HG02885 (cell line): ENCODE measurements around the gene NHSL1.

Experiments used
- ATAC-seq: cut with Tn5 transposase; IDR thresholded peaks from one replicate; pipeline ENCODE4 v1.9.1; 2021; ENCODE audit warnings: mild to moderate bottlenecking; ENCODE audit not compliant: unreplicated experiment, poor library complexity

The NHSL1 gene, protein sequence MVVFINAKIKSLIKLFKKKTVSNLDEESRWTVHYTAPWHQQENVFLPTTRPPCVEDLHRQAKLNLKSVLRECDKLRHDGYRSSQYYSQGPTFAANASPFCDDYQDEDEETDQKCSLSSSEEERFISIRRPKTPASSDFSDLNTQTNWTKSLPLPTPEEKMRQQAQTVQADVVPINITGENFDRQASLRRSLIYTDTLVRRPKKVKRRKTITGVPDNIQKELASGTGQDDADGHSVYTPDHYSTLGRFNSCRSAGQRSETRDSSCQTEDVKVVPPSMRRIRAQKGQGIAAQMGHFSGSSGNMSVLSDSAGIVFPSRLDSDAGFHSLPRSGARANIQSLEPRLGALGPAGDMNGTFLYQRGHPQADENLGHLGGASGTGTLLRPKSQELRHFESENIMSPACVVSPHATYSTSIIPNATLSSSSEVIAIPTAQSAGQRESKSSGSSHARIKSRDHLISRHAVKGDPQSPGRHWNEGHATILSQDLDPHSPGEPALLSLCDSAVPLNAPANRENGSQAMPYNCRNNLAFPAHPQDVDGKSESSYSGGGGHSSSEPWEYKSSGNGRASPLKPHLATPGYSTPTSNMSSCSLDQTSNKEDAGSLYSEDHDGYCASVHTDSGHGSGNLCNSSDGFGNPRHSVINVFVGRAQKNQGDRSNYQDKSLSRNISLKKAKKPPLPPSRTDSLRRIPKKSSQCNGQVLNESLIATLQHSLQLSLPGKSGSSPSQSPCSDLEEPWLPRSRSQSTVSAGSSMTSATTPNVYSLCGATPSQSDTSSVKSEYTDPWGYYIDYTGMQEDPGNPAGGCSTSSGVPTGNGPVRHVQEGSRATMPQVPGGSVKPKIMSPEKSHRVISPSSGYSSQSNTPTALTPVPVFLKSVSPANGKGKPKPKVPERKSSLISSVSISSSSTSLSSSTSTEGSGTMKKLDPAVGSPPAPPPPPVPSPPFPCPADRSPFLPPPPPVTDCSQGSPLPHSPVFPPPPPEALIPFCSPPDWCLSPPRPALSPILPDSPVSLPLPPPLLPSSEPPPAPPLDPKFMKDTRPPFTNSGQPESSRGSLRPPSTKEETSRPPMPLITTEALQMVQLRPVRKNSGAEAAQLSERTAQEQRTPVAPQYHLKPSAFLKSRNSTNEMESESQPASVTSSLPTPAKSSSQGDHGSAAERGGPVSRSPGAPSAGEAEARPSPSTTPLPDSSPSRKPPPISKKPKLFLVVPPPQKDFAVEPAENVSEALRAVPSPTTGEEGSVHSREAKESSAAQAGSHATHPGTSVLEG (N-terminal part only)

DNA sequence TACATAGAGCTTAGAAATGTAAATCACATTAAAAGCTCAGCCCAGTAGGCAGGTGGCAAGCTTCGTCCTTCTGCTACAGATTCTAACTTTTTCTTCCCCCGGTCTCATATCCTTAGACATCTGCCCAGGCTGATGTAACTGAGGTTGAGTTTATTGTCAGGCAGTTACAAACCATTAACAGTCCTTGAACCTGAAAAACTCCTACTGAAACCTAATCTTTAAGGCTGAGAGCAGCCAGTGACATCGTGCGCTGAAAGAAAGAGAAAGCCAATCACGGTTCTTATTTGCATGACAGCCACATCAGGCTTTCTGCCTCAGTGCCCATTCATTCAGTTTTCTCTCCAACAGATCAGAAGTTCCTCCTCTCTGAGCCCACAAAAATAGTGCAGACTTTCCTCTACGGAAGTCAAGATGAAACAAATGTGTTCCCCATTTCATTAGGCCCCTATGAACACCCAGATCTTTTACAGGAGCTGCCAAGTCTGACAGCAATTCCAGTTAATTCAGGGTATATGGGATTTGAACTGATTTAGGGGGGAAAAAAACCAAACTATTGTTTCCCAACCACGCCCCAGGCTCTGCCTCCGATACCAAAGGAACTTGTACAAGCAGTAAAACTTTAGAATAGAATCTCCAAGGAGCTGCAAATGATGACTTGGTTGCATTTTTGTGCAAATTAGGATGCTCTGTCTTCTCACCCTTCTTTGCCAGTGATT, at the start of gene NHSL1:
Gene NHSL1, minus strand, starts transcription at position 192 of the 716 bp plus-strand sequence. CDS start 204 bp downstream, outside the sequence.
- ATAC-seq: peak; percentile 98

DNA sequence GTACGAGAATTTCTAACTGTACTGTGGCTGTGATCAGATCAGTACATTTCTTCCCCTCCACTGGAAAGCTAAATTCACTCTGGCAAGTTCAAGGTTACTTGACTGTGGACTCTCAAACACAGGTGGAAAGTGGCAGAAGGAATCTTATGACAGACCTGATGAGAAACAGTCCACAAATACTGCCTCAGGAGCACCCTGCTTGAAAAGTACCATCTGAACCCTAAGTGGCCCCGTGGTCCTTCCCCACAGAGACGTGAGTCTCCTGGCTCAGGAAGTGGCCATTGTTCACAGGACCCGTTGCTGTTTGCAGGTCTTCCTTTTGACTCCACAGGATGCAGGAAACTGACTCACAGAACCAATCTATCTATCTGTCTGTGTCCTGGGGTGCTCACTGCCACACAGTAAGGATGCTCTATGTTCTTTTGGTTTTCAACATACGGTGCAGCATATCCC, 47.5 kb upstream of the NHSL1 start:
- ATAC-seq: no peak

DNA sequence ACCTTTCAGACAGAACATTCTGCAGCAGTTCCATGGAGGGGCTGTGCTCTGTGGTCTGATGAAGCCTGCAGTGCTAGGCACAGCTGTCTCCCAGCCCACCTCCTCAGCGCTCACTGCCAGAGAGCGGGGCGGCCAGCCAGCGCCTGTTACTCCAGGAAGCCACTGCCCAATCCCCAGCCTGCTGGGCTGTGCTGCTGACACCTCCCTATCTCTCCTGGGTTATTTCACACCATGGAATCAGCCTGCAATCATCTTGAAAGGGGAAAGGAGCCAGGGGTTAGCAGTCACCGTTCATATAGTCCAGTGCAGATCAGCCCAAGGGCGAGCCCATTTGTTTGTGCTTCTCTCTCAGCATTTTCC, 46.3 kb upstream of the NHSL1 start:
- no peak for ATAC-seq

DNA sequence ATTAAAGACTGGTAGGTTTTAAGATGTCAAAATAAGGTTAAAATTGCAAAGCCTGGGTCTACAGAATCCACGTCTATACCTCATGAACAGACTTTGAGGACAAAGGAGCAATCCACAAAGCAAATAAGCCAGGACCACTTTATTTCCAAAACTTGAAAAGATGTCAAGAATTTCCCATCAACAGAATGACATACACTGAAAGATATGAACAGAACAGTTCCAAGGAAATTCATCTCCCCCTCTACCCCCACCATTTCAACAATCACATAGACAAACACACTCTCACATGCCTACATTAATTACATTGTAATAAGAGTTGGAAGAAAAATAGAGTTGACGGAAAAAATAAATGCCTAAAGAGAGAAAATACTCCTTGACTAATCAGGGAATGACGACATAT, 45.2 kb upstream of the NHSL1 start:
- ATAC-seq: no peak

DNA sequence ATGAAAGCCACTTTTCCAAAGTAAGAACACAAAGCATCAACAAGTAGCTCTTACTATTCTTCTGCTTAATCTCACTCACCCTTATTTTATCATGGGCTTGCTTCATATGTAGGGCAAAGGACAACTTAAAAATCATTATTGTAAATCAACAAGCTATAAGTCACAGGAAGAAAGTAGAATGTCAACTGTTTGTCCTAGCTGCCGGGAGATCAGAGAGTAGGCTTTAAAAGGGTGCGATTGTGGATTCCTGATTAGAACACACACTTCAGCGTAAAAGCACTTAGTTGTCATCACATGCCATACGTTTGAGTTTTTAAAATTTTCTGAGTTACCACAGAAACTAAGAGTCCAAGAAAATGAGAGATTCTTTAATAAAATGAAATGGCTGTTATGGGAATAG, 44.4 kb upstream of the NHSL1 start:
- no peak for ATAC-seq

DNA sequence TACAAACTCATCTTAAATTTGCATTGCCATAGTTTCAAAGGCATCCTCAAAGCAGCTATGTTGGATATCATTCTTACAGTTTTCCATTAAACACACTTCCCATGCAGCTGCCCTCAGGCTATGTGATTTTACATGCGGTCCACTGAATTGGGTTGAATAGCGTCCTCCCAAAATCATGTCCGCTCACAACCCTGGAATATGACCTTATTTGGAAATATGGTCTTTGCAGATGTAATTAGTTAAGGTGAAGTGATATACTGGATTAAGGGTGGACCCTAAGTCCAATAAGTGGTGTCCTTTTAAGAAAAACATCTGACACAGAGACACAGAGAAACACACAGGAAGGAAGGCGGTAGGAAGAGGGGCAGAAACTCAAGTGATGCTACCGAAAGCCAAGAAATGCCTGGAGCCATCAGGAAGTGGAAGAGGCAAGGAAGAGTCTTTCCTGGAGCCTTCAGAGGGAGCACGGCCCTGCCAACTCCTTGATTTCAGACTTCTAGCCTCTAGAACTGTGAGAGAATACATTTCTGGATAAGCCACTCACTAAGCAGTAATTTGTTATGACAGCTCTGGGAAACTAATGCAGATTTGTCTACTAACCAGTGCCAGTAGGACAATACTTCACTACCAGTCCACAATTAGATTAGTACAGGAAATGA, 42.7 kb upstream of the NHSL1 start:
- ATAC-seq: no peak

DNA sequence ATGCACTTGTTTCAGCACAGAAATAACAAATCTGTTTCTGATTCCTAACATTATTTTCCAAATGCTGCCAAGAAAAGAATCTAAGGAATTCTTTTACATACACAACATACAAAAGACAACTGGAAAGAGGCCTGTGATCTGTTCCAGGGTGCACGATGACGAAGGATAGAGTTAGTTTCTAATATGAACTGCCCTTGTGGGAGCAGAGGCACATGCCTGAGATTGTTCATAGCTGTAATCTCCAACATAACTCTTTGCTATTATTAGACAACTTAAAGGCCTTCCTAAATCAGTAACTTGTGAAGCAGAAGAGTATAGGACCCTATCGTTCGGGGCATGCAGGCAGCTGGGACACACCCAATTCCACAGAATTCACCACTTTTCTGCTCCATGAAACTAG, 41.2 kb upstream of the NHSL1 start:
- ATAC-seq: no peak

DNA sequence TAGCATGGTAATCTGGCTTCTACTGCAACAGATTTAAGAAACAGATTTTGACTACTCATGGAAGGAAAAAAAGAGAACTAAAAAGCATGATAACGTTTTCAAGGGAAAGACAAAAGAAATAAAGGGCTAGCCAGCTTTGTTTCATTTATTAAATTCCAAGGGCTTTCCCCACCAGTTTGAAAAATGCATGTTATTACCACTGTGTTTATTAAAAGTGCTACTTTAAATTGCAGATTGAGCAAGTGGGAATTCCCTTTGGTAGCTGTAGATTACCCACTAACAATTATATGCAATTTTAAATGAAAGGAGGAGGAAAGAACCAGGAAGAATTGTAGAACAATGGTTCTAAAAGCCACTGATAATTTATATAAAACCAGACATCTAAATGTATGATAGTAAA, 40.6 kb upstream of the NHSL1 start:
- ATAC-seq: no peak

DNA sequence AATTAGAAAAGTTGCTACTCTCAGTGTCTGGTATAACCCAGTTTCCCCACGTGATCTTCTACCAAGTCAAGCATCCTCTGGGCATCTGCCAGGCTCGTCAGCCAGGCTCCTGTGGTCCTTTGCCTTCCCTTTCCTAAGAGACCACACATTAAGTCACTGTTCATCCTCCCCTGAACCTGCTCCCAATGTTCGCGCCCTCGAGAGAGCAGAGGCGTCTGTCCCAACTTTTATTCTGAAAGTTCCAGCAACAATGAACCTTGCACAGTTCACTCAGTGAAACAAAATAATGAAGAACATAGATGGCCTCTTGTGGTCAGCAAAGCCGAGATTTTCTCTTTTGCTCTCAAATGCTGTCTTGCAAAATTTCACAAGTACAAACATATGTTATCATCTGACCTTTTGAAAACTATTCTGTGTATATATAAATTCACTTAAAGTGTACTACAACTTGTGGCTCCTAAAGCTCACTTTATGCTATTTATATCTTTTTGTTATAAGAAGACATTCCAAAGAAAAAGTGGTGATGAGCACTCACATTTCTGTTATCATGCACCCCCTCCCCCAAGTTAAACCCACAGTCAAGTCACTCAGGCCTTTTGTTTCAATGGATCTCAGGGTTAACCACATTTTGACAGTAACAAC, 39.2 kb upstream of the NHSL1 start:
- ATAC-seq: no peak

DNA sequence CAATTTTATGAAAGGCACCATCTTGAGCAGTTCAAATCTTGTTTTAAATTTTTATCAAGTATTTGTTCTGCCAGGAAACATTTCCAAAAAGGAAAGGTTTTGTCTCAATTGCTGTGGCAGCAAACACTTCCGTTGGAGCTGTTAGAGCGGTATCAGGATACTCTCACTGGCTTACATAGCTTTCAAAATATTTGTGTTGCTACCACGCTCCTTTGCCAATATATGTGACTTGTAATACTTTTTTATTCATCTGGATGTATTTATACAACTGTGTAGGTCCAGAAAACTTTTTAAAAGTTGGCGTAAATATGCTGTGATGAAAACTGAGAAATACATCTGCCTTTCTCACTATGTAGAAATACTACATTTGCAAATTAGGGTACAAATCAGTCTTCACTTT, 37.8 kb upstream of the NHSL1 start:
- no peak for ATAC-seq

DNA sequence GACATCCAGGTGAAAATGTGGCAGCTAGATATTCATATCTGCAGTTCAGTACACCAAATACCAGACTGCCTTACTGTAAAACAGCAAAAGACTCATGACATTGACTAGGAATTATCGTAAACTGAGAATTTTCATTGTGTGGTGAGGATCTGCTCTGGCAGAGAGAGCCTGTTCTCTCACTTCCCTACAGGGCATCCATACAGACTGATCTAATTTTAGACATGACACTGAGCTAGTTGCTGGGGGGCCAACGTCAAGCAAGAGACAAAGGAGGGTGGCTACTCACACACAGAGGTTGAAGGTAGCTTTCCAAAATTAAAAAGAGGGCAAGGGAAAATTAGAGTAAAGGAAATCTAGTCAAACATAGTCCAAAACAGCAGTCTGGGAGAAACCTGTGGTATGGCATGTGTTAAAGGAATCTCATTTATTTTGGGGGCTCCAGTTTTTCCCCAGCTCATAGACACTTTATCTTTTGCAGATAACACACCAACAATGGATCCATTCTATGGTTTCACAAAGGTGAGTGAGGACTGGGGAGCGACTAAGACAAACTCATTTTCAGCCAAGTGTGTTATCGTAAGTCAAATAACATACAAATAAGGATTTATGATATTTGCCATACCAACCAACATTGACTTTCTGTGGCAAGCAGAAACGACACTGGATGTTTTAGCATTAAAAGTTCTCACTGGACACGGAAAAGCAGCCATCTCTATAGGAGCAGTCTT, 36.6 kb upstream of the NHSL1 start:
- no peak for ATAC-seq

DNA sequence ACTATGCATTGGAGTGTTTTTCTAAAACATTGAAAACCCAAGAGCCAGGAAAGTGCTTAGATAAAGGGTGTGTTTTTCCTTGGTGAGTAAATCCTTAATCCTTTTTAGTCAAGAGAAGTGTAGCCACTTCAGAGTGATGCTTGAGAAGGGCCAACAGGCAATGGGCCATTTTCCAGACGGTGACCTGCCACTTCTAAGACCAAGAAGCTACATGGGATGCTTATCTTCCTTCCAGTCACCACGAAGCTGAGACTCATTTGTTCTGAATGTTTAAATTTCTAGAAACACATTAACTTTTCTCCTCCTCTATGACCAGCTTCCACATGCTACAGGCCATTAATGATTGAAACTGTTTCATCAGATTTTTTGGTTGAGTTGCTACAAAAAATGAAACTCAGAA, 34.4 kb upstream of the NHSL1 start:
- no peak for ATAC-seq

DNA sequence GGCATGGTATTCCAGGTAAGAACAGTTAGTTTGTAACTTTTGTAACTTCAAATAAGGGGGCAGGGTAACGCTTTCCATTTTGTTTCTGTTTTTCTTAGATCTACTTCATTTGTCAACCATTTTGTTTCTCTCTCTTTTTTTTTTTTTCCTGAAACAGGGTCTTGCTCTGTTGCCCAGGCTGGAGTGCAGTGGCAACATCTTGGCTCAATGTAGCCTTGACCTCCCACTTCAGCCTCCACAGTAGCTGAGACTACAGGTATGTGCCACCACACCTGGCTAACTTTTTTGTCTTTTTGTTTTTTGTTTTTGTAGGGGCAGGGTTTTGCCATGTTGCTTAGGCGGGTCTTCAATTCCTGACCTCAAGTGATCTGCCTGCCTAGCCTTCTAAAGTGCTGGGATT, 32.1 kb upstream of the NHSL1 start:
- no peak for ATAC-seq

DNA sequence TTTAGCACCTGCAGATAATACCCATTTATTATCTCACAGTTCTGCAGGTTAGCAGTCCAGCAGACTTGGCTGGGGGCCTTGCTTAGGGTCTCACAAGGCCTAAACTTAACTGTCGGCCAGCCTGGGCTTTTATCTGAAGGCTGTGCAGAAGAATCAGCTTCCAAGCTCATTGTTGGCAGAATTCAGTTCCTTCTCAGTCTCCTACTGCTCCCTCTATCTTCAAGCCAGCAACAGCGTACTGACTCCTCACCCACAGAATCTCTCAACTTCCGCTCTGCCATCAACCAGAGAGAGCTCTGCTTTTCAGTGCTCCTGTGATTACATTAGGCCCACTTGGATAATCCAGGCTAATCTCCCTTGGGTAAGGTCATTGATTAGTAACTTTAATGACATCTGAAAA, 30.2 kb upstream of the NHSL1 start:
- ATAC-seq: no peak

DNA sequence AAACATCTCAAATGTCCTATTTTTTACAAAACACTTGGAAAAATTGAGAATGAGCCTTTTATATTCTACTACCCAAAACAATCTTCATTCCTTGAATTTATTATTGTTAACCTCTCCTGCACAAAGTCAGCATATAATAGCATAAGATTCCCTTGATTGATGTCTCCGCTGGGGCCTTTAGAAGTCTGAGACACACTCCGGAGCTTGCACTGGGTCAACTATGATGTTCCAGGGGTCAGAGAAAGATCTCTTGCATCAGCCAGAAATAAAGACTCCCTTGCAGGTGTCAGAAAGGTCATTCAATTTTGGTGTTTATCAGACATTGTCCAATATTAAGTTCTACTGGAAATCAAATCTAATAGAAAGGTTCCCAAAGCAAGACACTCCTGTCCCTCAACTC, 29.7 kb upstream of the NHSL1 start:
- ATAC-seq: no peak

DNA sequence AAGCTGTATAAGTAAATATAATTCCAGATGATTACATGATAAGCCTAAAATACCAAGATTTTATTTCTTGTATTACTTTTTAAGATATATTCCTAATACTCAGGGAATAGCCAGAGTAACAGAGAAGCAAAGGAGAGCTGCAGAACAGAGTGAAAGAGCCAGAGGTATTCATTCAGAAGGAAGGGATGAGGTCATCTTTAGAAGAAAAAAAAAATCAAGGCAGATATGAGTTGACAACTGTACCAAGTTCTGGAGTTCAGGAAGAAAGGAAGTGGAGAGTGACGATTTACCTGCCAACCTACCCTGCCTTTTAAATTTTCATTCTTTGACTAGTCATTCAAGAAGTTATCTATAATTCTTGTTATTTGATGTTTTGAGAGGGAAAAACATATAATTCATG, 28.8 kb upstream of the NHSL1 start:
- no peak for ATAC-seq

DNA sequence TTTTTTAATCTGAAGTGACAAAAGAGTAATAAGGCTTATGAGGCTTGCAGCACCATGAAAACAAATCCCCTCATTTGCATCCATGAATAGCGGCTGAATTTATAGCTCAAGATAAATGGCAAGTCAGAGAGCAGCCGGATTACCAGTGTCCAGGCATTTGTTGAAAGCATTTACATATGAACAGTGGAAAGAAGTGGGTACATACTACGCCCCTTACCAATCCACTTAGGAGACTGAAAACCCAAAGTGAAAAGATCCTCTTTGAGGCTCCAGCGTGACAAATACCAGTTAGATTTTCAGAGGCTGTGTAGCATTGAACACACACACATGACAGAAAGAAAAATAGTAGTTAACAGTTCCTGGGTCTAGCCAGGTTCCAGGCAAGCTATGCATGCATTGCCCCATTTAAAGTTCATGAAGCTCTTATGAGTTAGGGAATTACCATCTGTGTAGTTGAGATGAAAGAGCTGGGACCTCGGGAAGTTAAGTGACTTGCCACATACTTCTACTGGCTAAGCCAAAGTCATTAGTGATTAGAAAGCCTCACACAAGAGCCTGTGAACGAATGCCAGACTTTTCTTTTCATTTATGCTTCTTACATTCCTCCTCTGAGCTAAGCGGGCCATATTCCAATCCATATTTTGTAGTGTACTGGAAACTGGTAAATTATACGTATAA, 28.3 kb upstream of the NHSL1 start:
- no peak for ATAC-seq

DNA sequence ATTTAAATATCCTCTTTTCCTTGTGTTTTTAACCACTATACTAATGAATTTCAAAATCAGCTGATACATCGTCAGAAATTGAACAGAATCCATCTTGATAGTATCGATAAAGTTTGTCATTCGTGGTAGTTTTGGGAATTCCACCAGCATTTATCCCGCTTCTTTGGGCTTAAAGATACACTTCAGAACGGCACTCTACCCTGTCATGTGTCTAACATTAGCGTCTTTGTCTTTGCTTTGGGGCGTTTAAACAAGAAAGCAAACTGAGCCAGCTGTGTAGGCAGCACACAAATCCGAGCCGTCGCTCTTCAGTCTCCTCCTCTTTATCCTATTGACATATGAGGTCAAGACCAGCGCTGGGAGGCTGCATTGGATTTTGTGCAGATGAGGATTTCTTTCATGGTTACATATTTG, 27.5 kb upstream of the NHSL1 start:
- no peak for ATAC-seq
